ENCODE measurements around the gene RIPK1. TPM values are rescaled to one million over a fixed set of nuclear protein-coding genes. Genes with fewer than 3 reads are reported as not detected.

RIPK1 gene
- total RNA-seq, 1 experiment from 2014 or later = 15.5 TPM

DNA sequence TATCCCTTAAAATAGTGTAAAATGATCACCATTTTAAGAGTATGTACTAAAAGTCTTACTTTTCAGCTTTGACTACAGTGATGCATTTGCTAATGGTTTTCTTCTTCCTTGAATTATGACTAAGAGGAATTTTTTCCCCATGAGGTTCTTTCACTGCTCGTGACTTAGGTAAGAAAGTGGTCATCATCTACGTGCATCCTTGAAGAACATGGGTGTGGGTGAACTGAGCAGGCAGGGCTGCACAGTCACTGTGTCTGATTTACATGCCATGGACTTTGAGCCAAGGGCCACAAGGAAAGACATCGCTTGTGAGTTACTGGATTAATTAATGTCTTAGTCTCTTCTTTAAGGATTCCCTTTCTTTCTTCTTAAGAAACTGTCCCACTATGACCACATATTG is 35.3 kb upstream of the RIPK1 start:
- BruUV-seq (replicated peaks) = no TSS peak
- CTCF ChIA-PET = no interaction called here
- TF ChIP-seq, protein P1, sequence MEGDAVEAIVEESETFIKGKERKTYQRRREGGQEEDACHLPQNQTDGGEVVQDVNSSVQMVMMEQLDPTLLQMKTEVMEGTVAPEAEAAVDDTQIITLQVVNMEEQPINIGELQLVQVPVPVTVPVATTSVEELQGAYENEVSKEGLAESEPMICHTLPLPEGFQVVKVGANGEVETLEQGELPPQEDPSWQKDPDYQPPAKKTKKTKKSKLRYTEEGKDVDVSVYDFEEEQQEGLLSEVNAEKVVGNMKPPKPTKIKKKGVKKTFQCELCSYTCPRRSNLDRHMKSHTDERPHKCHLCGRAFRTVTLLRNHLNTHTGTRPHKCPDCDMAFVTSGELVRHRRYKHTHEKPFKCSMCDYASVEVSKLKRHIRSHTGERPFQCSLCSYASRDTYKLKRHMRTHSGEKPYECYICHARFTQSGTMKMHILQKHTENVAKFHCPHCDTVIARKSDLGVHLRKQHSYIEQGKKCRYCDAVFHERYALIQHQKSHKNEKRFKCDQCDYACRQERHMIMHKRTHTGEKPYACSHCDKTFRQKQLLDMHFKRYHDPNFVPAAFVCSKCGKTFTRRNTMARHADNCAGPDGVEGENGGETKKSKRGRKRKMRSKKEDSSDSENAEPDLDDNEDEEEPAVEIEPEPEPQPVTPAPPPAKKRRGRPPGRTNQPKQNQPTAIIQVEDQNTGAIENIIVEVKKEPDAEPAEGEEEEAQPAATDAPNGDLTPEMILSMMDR (IDR thresholded peaks at IDR 0.05; ENCODE audit: insufficient read depth in 1 of 2, low read depth in 1 of 2, low read length in 1 of 2, severe bottlenecking in 1 of 2, unreplicated experiment in 1 of 2) = no peak

DNA sequence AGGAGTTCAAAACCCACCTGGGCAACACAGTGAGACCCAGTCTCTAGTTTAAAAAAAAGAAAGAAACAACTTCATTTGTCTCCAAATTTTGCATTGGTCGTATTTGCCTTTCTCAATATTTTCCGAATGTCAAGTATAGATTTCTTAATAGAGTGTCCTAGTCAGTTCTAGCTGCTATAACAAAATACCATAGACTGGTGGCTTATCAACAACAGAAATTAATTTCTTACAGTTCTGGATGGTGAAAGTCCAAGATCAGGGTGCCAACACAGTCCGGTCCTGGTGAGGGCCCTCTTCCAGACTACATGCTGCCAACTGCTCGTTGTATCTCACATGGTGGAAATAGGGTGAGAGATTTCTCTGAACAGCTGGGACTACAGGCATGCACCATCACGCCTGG is 34.6 kb upstream of the RIPK1 start:
- Histone ChIP-seq H3K36me3 (ENCODE audit: control insufficient read depth, insufficient read depth, low read length) (no peaks in the 10 kb centered on the region), H3K27me3 (replicated peaks; ENCODE audit: control insufficient read depth, insufficient read depth, low read length) (no peaks in the 10 kb centered on the region), H3K4me3 (ENCODE audit: low read depth, low read length) (no peak overlapping the region), H3K4me1 (no peaks in the 10 kb centered on the region; the same call in 1 of the 2 replicates), H3K9me3 (no peaks in the 10 kb centered on the region)
- no peaks in the 10 kb centered on the region for H3K4me1 Mint-ChIP-seq (ENCODE audit: low read depth, unreplicated experiment)
- H3K27me3 Mint-ChIP-seq (ENCODE audit: insufficient read depth, unreplicated experiment) = no peaks in the 10 kb centered on the region
- H3K36me3 Mint-ChIP-seq (ENCODE audit: insufficient read depth, unreplicated experiment) = no peaks in the 10 kb centered on the region
- TF ChIP-seq, protein P1 (IDR thresholded peaks at IDR 0.05; ENCODE audit: insufficient read depth in 1 of 2, low read depth in 1 of 2, low read length in 1 of 2, severe bottlenecking in 1 of 2, unreplicated experiment in 1 of 2) = no peak
- DNase-seq = no peak
- CTCF ChIA-PET = no interaction called here
- POLR2A ChIA-PET = no interaction called here
- H3K27ac Mint-ChIP-seq (ENCODE audit: unreplicated experiment) = no peak overlapping the region
- intact Hi-C loops (cut with micrococcal nuclease; ENCODE audit: unreplicated experiment) = no loop called here
- no TSS peak for BruUV-seq (replicated peaks)
- H3K4me3 Mint-ChIP-seq (ENCODE audit: unreplicated experiment) = no peak overlapping the region
- peaks cover 11% of the 10 kb centered on the region for H3K9me3 Mint-ChIP-seq (ENCODE audit: unreplicated experiment)

More for the DNA sequence above, 35.3 kb upstream of the RIPK1 start:
- POLR2A ChIA-PET = no interaction called here
- intact Hi-C loops (cut with micrococcal nuclease; ENCODE audit: unreplicated experiment) = loop anchor here (1.0 kb wide), 1 partner anchor 20 kb away; no protein-coding TSS in a partner anchor
- H3K36me3 ChIP-seq (ENCODE audit: control insufficient read depth, insufficient read depth, low read length) = no peaks in the 10 kb centered on the region
- H3K4me1 ChIP-seq = no peaks in the 10 kb centered on the region; the same call in 1 of the 2 replicates
- Mint-ChIP-seq H3K9me3 (ENCODE audit: unreplicated experiment) (peaks cover 11% of the 10 kb centered on the region), H3K4me3 (ENCODE audit: unreplicated experiment) (no peak overlapping the region), H3K27ac (ENCODE audit: unreplicated experiment) (no peak overlapping the region), H3K27me3 (ENCODE audit: insufficient read depth, unreplicated experiment) (no peaks in the 10 kb centered on the region), H3K36me3 (ENCODE audit: insufficient read depth, unreplicated experiment) (no peaks in the 10 kb centered on the region), H3K4me1 (ENCODE audit: low read depth, unreplicated experiment) (no peaks in the 10 kb centered on the region)
- no peaks in the 10 kb centered on the region for H3K27me3 ChIP-seq (replicated peaks; ENCODE audit: control insufficient read depth, insufficient read depth, low read length)
- no peaks in the 10 kb centered on the region for H3K9me3 ChIP-seq
- DNase-seq = no peak
- H3K4me3 ChIP-seq (ENCODE audit: low read depth, low read length) = no peak overlapping the region

DNA sequence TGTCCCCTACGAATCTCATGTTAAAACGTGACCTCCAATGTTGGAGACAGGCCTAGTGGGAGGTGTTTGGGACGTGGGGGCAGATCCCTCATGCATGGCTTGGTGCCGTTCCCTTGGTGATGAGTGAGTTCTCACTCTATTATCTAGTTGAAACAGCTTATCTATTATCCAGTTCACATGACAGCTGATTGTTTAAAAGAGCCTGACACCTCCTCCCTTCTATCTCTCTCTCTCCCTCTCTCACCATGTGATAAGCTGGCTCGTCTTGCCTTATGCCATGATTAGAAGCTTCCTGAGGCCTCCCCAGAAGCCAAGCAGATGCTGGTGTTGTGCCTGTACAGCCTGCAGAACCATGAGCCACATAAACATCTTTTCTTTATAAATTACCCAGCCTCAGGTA is 32.9 kb upstream of the RIPK1 start:
- H3K9me3 ChIP-seq = no peaks in the 10 kb centered on the region
- H3K4me1 Mint-ChIP-seq (ENCODE audit: low read depth, unreplicated experiment) = no peaks in the 10 kb centered on the region
- DNase-seq = no peak
- H3K36me3 ChIP-seq (ENCODE audit: control insufficient read depth, insufficient read depth, low read length) = no peaks in the 10 kb centered on the region
- H3K4me3 Mint-ChIP-seq (ENCODE audit: unreplicated experiment) = no peak overlapping the region
- TF ChIP-seq, protein P1 (IDR thresholded peaks at IDR 0.05; ENCODE audit: insufficient read depth in 1 of 2, low read depth in 1 of 2, low read length in 1 of 2, severe bottlenecking in 1 of 2, unreplicated experiment in 1 of 2) = no peak
- no peak overlapping the region for H3K4me3 ChIP-seq (ENCODE audit: low read depth, low read length)
- no peaks in the 10 kb centered on the region for H3K27me3 ChIP-seq (replicated peaks; ENCODE audit: control insufficient read depth, insufficient read depth, low read length)
- ChIA-PET CTCF (no interaction called here), POLR2A (interaction anchor here (0.5 kb wide), 1 partner anchor 36 kb away, joined by 8 read pairs; no protein-coding TSS in a partner anchor)
- H3K9me3 Mint-ChIP-seq (ENCODE audit: unreplicated experiment) = peaks cover 11% of the 10 kb centered on the region
- no peaks in the 10 kb centered on the region for H3K36me3 Mint-ChIP-seq (ENCODE audit: insufficient read depth, unreplicated experiment)
- intact Hi-C loops (cut with micrococcal nuclease; ENCODE audit: unreplicated experiment) = no loop called here
- no TSS peak for BruUV-seq (replicated peaks)
- peaks cover 12% of the 10 kb centered on the region for H3K4me1 ChIP-seq
- no peaks in the 10 kb centered on the region for H3K27me3 Mint-ChIP-seq (ENCODE audit: insufficient read depth, unreplicated experiment)
- H3K27ac Mint-ChIP-seq (ENCODE audit: unreplicated experiment) = no peak overlapping the region
